MCF 10A (cell line): ENCODE results near the gene BANF2. TPM values are rescaled to one million over a fixed set of nuclear protein-coding genes. Genes with fewer than 3 reads are reported as not detected.

Experiments used
- BruUV-seq: library from RNA; stranded (reverse); fragments of 400-500 nt; replicated peaks from 2 replicates; lab custom pipeline; 2021; lab: Mats Ljungman, UMichigan
- CTCF ChIA-PET: fragments of 300-600 bp; sonication (Branson Sonifier 250); formaldehyde crosslinking; extraction: SDS; loops from one replicate; lab custom pipeline; 2021; ENCODE audit warnings: antibody characterized with exemption, inconsistent platforms; lab: Yijun Ruan, JAX
- POLR2A ChIA-PET: fragments of 300-600, 350-650 bp; sonication (Branson Sonifier 250); formaldehyde crosslinking; extraction: SDS; loops from one replicate; lab custom pipeline; 2020; ENCODE audit warnings: antibody characterized with exemption, inconsistent platforms; lab: Yijun Ruan, JAX
- DNase-seq: peaks from one replicate; pipeline ENCODE4 v3.0.0-alpha.2; 2018; ENCODE audit not compliant: unreplicated experiment
- H3K27ac Mint-ChIP-seq: one replicate; pipeline ENCODE4 v1.8.0; 2022; ENCODE audit warnings: mild to moderate bottlenecking, low read depth, mixed read lengths; ENCODE audit not compliant: unreplicated experiment
- H3K27me3 Mint-ChIP-seq: one replicate; pipeline ENCODE4 v1.8.0; 2022; ENCODE audit warnings: mixed read lengths; ENCODE audit not compliant: insufficient read depth, unreplicated experiment
- H3K36me3 Mint-ChIP-seq: one replicate; pipeline ENCODE4 v1.8.0; 2022; ENCODE audit warnings: mild to moderate bottlenecking, moderate library complexity, mixed read lengths; ENCODE audit not compliant: insufficient read depth, unreplicated experiment
- H3K4me1 Mint-ChIP-seq: one replicate; pipeline ENCODE4 v1.8.0; 2022; ENCODE audit warnings: mixed read lengths; ENCODE audit not compliant: insufficient read depth, unreplicated experiment
- H3K4me3 Mint-ChIP-seq: one replicate; pipeline ENCODE4 v1.8.0; 2022; ENCODE audit warnings: mild to moderate bottlenecking, moderate library complexity, mixed read lengths; ENCODE audit not compliant: unreplicated experiment
- H3K9me3 Mint-ChIP-seq: one replicate; pipeline ENCODE4 v1.8.0; 2022; ENCODE audit warnings: mixed read lengths; ENCODE audit not compliant: unreplicated experiment
- CTCF ChIP-seq: fragments of 200-600 bp; IDR thresholded peaks from one replicate; pipeline ENCODE4 v1.8.0; 2022; ENCODE audit warnings: antibody characterized with exemption, mild to moderate bottlenecking; ENCODE audit not compliant: unreplicated experiment
- intact Hi-C: fragments of 100-400 bp; cut with micrococcal nuclease; formaldehyde crosslinking; loops from 2 replicates; pipeline ENCODE4 v1.14.1; 2022
- total RNA-seq: library from RNA; stranded (reverse); gene quantifications from 2 replicates; pipeline ENCODE4 v1.2.3, GENCODE V29; 2022

The BANF2 gene
- total RNA-seq, 1 experiment from 2014 or later: not detected

GRCh38 chr20:17738154-17738553, 38.4 kb downstream of the BANF2 start:
- Mint-ChIP-seq H3K27ac (no peak overlapping the region), H3K9me3 (peaks cover 14% of the 10 kb centered on the region), H3K4me1 (no peaks in the 10 kb centered on the region), H3K4me3 (no peak overlapping the region), H3K36me3 (no peaks in the 10 kb centered on the region), H3K27me3 (no peaks in the 10 kb centered on the region)
- no TSS peak for BruUV-seq
- ChIA-PET POLR2A (interaction anchor here (1.8 kb wide), 1 partner anchor 10 kb away, joined by 7 read pairs; no protein-coding TSS in a partner anchor), CTCF (interaction anchor here (0.6 to 1.1 kb wide), 3 partner anchors 9 to 64 kb away, joined by 3 read pairs; no protein-coding TSS in a partner anchor)
- intact Hi-C loops: no loop called here
- no peak for DNase-seq
- no peak for TF ChIP-seq CTCF

- H3K27me3 Mint-ChIP-seq: no peaks in the 10 kb centered on the region
- no peak for DNase-seq
- H3K4me3 Mint-ChIP-seq: no peak overlapping the region
- no peak for TF ChIP-seq CTCF
- no TSS peak for BruUV-seq
- ChIA-PET POLR2A (no interaction called here), CTCF (no interaction called here)
- H3K36me3 Mint-ChIP-seq: no peaks in the 10 kb centered on the region
- no peaks in the 10 kb centered on the region for H3K4me1 Mint-ChIP-seq
- no peak overlapping the region for H3K27ac Mint-ChIP-seq
- H3K9me3 Mint-ChIP-seq: peaks cover 12% of the 10 kb centered on the region
- intact Hi-C loops: no loop called here
Observed at GRCh38 chr20:17741220-17741619, 41.5 kb downstream of the BANF2 start.

GRCh38 chr20:17742731-17743130, 43.0 kb downstream of the BANF2 start:
- CTCF ChIA-PET: interaction anchor here (0.5 to 2.7 kb wide), 5 partner anchors 60 to 203 kb away, joined by 3 to 10 read pairs (median 4); no protein-coding TSS in a partner anchor
- POLR2A ChIA-PET: interaction anchor here (0.6 kb wide), 2 partner anchors 13 to 1167 kb away, joined by 3 to 4 read pairs; no protein-coding TSS in a partner anchor
- Mint-ChIP-seq H3K4me1 (peaks cover 9% of the 10 kb centered on the region), H3K9me3 (peaks cover 8% of the 10 kb centered on the region), H3K27ac (no peak overlapping the region), H3K27me3 (no peaks in the 10 kb centered on the region), H3K36me3 (no peaks in the 10 kb centered on the region), H3K4me3 (no peak overlapping the region)
- intact Hi-C loops: no loop called here
- no TSS peak for BruUV-seq
- DNase-seq: no peak
- TF ChIP-seq CTCF: no peak

DNA sequence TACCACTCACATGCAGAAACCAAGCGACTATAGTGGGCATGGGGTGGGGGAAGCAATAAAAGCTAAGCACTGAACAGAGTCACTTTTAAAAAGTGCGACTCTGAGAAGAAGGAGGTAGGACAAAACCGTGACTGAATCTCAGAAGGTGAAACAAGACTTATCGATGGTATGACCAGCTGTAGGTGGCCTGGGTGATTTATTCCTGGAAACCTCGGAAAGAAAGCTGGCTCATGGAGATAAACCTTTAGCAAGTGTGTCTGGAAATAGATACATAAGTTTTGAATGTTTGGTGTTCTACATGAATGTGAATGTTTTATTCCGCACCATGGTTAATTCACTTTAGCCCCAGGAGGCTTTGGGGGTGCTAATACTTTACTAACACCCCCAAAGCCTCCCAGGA, 43.9 kb downstream of the BANF2 start:
- POLR2A ChIA-PET: interaction anchor here (0.6 kb wide), 1 partner anchor 8 kb away, joined by 3 read pairs; no protein-coding TSS in a partner anchor
- no peaks in the 10 kb centered on the region for H3K36me3 Mint-ChIP-seq

More for the DNA sequence above, 43.9 kb downstream of the BANF2 start:
- Mint-ChIP-seq H3K4me1 (peaks cover 10% of the 10 kb centered on the region), H3K4me3 (no peak overlapping the region), H3K27ac (no peak overlapping the region), H3K9me3 (no peaks in the 10 kb centered on the region), H3K27me3 (no peaks in the 10 kb centered on the region)
- CTCF ChIA-PET: interaction anchor here (0.7 to 2.7 kb wide), 5 partner anchors 8 to 156 kb away, joined by 4 to 10 read pairs (median 4); no protein-coding TSS in a partner anchor
- intact Hi-C loops: no loop called here
- TF ChIP-seq CTCF: no peak
- no TSS peak for BruUV-seq
- no peak for DNase-seq
